HG03196 (cell line): ENCODE data around the gene ALS2CL.
"Not testable (repeated sequence)": the region's sequence is repeated elsewhere in the genome, so short reads cannot be mapped to it uniquely, and the experiment has no call there.

Experiments used
- ATAC-seq: cut with Tn5 transposase; IDR thresholded peaks from one replicate; pipeline ENCODE4 v1.9.1; 2021; ENCODE audit not compliant: unreplicated experiment

The ALS2CL gene

DNA sequence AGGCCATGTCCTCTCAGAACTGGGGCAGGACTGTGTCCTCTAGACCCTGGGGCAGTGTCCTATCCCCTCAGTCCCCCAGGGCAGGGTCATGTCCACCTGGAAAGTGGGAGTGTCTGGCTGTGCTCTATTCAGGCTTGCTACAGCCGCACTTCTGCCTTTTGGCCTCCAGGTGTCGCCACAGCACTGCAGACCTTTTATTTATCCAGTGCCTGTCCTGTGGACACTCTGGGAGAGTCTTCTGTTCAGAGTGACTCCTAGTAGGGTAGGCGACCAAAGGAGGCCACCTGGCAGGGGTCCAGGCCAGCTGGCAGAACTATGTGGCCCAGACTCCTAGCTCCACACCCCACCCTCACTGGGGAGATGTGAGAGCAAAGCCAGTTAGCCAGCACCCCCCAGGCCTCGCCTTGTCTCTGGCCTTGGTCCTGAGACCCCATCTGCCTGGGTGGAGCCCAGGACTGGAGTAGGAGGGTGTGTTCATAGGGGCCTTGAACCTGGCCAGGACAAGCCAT is 11.6 kb upstream of the ALS2CL start:
- no peak for ATAC-seq

- not testable (repeated sequence) for ATAC-seq
Observed at GRCh38 chr3:46704346-46704745, 10.9 kb upstream of the ALS2CL start.

GRCh38 chr3:46703013-46703520 is 9.6 kb upstream of the ALS2CL start:
- no peak for ATAC-seq

GRCh38 chr3:46702246-46703012 is 8.9 kb upstream of the ALS2CL start:
- no peak for ATAC-seq

- no peak for ATAC-seq
Observed at GRCh38 chr3:46701181-46701939, 7.9 kb upstream of the ALS2CL start, which contains the start of gene TMIE. Gene TMIE, plus strand, starts transcription at chr3:46701392. Its CDS starts 96 bp downstream, at chr3:46701488.

DNA sequence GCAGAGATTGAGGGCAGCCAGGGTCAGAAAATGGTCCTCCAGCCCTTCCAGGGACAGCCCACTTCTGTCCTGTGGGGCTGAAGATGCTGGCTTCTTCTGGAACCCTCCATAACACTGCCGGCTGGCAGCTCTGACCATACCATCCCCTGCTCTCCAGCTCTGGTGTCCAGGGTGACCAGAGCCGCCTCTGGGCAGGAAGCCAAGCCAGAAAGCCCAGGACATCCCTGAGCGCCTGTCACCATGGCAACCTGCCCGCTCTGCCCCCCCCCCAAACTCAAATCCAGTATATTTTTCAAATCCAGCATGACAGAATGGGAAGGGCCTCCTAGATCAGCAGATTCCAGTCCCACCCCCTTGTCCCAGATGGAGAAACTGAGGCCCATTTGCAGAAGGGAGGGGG is 7.3 kb upstream of the ALS2CL start:
- ATAC-seq, result no peak

DNA sequence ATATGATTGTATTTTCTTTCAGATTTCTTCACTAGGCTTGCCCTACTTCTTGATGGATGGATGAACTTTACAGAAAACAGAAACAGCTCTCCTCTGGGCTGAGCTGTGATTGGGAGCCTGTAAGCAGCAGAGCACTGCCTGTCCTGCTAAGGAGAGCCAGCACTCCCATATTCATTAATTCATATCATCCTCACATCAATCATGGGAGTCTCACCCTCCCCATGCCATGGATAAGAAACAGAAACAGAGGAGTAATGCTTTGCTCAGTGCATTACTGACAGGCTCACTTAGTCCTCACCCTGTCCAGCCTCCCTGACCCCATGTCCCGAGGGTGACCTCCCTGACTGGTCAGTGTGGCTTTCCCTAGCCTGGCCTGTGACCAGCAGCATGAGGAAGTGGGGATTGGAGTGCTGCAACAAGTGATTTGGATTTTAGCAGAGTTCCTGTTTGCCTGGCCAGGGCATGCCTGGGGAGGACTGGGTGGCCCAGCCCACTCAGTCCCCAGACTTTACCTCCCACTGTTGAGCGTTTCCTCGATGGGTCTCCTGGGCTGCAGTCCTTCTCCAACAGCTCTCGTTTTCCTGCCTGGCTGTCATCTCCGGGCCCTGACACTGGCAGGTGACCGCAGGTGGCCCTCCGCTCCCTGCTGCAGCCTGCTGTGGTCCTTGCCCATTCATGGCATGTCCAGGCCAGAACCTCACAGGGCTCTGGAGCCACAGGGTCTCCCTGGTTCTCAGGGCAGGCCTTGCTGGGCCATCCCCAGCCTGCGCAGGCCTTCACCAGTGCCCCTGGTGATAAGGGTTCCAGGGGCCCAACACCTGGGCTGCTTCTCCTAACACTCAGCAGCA is 6.4 kb upstream of the ALS2CL start:
- no peak for ATAC-seq

DNA sequence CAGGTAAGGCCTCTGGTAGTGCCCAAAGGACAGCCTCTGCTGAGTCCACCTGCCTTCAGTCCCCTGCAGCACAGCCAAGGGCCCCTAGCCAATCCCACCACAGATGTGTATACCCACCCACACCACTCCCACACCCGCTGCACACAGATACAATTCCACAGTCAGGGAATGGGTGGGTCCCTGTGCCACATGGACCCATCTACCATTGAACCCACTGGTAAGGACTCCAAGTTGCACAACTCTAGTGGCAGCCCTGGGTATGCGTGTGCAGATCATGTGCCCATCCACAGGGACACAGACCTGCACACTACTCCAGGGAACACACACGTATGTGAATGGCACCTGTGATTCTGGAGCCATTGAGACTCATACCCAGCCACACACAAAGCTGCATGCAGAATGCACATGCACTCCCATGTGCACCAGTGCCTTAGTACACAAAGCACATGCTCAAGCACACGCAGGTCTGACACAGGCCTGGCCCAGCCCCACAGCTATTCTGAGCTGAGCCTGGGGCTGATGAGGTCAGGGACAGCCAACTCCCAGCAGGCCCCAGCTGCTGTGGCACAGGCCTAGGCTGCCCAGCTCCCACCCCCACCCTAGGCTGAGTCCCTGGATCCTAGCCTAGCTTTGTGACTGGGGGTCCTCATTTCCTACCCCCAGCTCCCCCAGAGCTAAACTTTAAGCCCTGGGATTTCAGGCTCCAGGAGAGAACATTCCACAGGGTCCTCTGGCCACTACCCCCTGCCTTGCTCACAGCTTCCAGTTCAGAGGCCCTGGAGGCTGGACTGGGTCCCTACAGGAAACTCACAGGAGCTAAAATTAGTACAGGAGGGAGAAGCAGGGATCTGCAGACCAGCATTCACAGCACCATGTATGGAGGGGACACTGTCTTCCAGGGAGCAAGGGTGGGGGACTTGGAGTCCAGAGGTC is 2.7 kb upstream of the ALS2CL start:
- no peak for ATAC-seq

GRCh38 chr3:46695177-46695961 is 1.9 kb upstream of the ALS2CL start:
- ATAC-seq, result no peak

DNA sequence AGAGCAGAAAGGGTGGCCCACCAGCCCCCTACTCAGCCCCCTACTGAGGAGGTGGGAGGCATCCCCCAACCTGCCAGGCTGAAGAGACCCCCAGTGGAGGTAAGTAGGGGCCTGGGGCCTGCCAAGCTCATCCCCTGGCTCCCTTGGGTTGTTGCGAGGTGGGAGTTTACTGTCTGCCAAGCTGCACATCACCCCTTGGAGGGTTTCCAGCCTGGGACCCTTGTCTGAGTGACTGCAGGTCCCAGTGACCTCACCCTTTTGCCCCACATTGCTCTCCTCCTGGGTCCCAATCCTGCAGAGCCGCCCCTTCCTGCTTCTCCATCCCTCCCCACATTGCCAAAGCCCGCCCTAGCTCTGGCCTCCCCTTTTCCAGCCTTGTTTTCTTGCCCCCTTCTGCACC is 1.0 kb upstream of the ALS2CL start:
- no peak for ATAC-seq

DNA sequence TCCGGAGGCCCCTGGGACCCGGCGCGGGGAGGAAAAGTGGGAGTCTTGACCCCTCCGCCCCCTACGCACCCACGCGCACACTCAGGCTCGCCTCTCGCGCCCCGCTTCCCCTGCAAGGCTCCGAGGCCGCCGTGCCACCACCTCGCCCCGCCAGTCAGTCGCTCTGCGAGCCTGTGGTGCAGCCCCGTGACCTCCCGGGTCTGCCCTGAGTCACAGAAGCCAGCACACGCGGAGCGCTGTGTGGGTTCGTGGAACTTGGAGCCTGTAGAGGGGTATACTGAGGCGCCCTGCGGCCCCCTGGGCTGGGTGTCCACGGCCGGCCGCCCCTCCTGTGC is 380 bp upstream of the ALS2CL start:
- no peak for ATAC-seq

DNA sequence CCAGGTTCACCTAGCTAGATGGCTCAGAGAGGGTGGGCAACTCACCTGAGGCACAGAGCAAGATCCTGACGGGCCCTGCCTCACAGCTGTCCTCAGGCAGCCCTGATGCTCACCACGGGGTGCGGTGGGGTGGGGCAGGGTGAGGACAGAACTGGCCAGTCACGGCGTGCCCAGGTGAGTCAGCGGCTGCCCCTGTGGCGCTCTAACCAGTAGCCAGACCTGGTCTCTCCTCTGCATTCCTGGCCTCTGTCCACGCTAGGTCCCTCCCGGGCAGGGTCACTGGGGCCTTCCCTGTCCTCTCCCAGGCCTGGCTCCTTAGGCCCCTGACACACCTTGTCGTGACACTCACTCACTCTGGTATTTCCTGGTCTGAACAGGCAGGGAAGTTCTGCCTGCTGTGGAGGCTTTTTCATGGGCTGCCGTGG is 901 bp downstream of the ALS2CL start:
- ATAC-seq, result no peak

DNA sequence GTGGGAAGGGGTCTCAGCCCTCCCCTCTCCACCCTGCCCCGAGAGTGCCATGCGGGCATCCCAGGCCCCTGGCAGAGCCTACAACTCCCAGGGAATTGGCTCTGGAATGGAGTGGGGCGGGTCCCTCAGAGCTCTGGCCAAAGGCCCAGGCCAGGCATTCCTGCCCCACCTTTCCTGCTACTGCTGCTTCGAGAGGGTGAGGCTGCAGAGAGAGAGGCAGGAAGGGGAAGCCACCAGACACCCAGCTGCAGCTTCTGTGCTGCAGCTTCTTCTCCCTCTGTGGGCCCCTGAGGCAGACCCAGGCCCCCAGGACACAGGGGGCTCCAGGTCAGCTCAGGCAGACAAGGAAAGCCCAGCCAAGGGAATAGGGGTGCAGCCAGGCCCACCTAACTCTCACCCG is 2.7 kb downstream of the ALS2CL start:
- ATAC-seq, result no peak

DNA sequence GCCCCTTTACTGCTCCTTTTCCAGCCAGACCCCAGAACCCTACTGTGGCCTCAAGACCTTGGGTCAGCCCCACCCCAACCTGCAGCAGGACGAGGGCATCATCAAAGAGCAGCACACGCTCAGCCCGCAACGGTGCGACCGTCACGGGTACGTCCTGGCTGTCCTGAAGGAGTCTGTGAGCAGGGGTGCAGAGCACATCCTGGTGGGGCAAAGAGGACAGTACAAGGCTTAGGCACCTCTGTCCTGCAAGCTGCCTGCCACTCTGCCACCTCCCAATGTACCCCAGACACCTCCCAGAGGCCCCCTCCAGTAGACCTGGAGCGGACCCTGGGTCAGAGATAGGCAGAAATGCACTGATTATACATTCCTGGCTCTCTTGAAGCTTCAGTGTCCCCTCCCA is 8.0 kb downstream of the ALS2CL start:
- ATAC-seq, result no peak

GRCh38 chr3:46684891-46685290 is 8.6 kb downstream of the ALS2CL start:
- ATAC-seq, result no peak

- ATAC-seq, result no peak
Observed at GRCh38 chr3:46682974-46683373, 10.5 kb downstream of the ALS2CL start.

DNA sequence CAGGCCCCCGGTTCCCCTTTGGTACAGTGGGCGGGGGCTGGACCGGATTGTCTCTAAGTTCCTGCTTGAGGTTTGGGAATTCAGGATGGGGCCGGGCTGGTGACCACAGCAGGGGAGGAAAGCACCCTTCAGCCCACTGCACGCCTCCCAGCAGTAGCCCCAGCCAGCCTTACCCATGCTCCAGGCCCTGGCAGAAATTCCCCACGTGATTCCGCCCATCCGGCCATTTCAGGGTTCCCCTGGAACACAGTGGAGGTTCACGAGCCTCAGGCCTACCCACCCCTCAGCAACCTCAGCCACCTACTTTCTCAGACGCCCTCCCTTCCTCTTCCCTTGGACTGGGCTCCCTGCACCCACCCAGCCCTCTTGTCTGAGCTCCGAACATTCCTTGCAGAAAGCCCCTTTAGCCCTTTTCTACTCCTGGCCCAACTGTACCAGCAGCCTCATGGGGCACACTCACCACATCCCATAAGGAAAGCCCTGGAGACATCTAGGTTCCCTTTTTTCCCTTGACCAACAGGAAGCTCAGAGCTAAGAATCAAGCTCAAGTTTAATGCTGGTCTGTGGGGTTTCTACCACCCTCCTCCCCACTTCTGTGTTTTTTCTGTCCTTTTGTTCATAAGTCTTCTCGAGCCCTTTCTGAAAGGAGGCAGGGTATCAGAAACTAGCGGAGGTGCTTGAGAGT is 11.5 kb downstream of the ALS2CL start:
- no peak for ATAC-seq

DNA sequence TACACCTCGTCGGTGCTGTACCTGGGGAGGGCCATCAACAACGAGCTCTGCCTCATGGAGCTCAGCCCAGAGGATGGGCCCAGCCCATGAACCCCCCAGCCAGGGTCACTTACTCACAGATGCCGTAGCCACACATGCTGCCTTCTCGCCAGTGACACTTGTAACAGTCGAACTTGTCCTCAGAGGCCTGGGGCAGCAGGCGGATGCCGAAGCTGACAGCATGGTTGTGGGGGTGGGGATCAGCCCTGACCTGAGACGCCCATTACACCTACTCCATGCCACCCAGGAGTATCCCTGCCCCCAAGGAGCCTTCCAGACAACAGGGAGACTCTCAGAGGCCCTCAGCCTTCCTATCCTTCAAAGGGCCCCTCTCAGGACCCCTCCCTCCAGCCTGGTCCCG is 12.1 kb downstream of the ALS2CL start:
- ATAC-seq, result no peak
